ENCODE data around the gene RPS15. TPM values are rescaled to one million over a fixed set of nuclear protein-coding genes. Genes with fewer than 3 reads are reported as not detected.

Gene RPS15
- total and polyA plus RNA-seq, 2 of the 13 experiments (the other 11 are each of a cell fraction or from before 2014, with no cell fraction given), result 695 to 1,411 TPM

DNA sequence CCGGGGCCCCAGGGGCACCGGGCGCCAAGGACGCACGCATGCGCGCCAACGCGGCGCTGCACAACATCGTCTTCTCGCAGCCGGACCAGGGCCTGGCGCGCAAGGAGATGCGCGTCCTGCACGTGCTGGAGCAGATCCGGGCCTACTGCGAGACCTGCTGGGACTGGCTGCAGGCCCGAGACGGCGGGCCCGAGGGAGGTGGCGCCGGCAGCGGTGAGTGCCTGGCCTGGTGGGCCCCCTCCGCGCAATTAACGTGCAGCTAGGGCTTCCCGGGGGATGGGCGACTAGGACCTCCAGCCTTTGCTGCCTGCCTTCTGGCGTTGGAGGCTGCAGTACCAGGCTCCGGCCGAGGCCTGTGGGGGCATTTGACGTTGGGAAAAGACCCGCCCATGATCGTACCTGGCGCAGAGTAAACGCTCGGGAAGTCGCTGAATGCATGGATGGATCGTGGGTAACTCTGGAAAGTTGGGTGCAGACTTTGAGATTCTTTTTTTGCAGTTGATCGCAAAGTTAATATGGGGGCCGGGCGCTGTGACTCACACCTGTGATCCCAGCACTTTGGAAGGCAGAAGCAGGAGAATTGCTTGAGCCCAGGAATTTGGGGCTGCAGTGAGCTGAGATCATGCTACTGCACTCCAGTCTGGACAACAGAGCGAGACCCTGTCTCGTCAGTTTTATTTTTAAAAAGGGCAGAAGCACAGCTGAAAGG, 19.0 kb downstream of the RPS15 start (continued):
- TF ChIP-seq, protein P1, sequence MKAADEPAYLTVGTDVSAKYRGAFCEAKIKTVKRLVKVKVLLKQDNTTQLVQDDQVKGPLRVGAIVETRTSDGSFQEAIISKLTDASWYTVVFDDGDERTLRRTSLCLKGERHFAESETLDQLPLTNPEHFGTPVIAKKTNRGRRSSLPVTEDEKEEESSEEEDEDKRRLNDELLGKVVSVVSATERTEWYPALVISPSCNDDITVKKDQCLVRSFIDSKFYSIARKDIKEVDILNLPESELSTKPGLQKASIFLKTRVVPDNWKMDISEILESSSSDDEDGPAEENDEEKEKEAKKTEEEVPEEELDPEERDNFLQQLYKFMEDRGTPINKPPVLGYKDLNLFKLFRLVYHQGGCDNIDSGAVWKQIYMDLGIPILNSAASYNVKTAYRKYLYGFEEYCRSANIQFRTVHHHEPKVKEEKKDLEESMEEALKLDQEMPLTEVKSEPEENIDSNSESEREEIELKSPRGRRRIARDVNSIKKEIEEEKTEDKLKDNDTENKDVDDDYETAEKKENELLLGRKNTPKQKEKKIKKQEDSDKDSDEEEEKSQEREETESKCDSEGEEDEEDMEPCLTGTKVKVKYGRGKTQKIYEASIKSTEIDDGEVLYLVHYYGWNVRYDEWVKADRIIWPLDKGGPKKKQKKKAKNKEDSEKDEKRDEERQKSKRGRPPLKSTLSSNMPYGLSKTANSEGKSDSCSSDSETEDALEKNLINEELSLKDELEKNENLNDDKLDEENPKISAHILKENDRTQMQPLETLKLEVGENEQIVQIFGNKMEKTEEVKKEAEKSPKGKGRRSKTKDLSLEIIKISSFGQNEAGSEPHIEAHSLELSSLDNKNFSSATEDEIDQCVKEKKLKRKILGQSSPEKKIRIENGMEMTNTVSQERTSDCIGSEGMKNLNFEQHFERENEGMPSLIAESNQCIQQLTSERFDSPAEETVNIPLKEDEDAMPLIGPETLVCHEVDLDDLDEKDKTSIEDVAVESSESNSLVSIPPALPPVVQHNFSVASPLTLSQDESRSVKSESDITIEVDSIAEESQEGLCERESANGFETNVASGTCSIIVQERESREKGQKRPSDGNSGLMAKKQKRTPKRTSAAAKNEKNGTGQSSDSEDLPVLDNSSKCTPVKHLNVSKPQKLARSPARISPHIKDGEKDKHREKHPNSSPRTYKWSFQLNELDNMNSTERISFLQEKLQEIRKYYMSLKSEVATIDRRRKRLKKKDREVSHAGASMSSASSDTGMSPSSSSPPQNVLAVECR (CRISPR knock-in tag; IDR thresholded peaks at IDR 0.05; ENCODE audit: borderline replicate concordance), result no peak; the same call in 1 of the 2 replicates
- TF ChIP-seq, protein P2, sequence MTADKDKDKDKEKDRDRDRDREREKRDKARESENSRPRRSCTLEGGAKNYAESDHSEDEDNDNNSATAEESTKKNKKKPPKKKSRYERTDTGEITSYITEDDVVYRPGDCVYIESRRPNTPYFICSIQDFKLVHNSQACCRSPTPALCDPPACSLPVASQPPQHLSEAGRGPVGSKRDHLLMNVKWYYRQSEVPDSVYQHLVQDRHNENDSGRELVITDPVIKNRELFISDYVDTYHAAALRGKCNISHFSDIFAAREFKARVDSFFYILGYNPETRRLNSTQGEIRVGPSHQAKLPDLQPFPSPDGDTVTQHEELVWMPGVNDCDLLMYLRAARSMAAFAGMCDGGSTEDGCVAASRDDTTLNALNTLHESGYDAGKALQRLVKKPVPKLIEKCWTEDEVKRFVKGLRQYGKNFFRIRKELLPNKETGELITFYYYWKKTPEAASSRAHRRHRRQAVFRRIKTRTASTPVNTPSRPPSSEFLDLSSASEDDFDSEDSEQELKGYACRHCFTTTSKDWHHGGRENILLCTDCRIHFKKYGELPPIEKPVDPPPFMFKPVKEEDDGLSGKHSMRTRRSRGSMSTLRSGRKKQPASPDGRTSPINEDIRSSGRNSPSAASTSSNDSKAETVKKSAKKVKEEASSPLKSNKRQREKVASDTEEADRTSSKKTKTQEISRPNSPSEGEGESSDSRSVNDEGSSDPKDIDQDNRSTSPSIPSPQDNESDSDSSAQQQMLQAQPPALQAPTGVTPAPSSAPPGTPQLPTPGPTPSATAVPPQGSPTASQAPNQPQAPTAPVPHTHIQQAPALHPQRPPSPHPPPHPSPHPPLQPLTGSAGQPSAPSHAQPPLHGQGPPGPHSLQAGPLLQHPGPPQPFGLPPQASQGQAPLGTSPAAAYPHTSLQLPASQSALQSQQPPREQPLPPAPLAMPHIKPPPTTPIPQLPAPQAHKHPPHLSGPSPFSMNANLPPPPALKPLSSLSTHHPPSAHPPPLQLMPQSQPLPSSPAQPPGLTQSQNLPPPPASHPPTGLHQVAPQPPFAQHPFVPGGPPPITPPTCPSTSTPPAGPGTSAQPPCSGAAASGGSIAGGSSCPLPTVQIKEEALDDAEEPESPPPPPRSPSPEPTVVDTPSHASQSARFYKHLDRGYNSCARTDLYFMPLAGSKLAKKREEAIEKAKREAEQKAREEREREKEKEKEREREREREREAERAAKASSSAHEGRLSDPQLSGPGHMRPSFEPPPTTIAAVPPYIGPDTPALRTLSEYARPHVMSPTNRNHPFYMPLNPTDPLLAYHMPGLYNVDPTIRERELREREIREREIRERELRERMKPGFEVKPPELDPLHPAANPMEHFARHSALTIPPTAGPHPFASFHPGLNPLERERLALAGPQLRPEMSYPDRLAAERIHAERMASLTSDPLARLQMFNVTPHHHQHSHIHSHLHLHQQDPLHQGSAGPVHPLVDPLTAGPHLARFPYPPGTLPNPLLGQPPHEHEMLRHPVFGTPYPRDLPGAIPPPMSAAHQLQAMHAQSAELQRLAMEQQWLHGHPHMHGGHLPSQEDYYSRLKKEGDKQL (CRISPR knock-in tag; IDR thresholded peaks at IDR 0.05; ENCODE audit: low read depth), result no peak
- TF ChIP-seq GABPA (IDR thresholded peaks at IDR 0.05; ENCODE audit: low read depth, low read length) (no peak), GABPA (CRISPR knock-in tag; IDR thresholded peaks at IDR 0.05; ENCODE audit: low read depth) (no peak), ZNF552 (CRISPR knock-in tag; IDR thresholded peaks at IDR 0.05; ENCODE audit: borderline replicate concordance) (no peak), TAF15 (IDR thresholded peaks at IDR 0.05; ENCODE audit: low read depth, low read length, poor library complexity, severe bottlenecking) (no peak), SIN3B (IDR thresholded peaks at IDR 0.05; ENCODE audit: low read length) (no peak), ZNF431 (CRISPR knock-in tag; IDR thresholded peaks at IDR 0.05; ENCODE audit: borderline replicate concordance, low read depth) (no peak), ZMAT3 (CRISPR knock-in tag; conservative IDR thresholded peaks at IDR 0.05) (no peak), NFE2L1 (CRISPR knock-in tag; IDR thresholded peaks at IDR 0.05; ENCODE audit: borderline replicate concordance) (no peak), REPIN1 (CRISPR knock-in tag; IDR thresholded peaks at IDR 0.05; ENCODE audit: borderline replicate concordance, low read depth) (no peak), CREBL2 (CRISPR knock-in tag; IDR thresholded peaks at IDR 0.05; ENCODE audit: borderline replicate concordance) (no peak)
- TF ChIP-seq, protein P3, sequence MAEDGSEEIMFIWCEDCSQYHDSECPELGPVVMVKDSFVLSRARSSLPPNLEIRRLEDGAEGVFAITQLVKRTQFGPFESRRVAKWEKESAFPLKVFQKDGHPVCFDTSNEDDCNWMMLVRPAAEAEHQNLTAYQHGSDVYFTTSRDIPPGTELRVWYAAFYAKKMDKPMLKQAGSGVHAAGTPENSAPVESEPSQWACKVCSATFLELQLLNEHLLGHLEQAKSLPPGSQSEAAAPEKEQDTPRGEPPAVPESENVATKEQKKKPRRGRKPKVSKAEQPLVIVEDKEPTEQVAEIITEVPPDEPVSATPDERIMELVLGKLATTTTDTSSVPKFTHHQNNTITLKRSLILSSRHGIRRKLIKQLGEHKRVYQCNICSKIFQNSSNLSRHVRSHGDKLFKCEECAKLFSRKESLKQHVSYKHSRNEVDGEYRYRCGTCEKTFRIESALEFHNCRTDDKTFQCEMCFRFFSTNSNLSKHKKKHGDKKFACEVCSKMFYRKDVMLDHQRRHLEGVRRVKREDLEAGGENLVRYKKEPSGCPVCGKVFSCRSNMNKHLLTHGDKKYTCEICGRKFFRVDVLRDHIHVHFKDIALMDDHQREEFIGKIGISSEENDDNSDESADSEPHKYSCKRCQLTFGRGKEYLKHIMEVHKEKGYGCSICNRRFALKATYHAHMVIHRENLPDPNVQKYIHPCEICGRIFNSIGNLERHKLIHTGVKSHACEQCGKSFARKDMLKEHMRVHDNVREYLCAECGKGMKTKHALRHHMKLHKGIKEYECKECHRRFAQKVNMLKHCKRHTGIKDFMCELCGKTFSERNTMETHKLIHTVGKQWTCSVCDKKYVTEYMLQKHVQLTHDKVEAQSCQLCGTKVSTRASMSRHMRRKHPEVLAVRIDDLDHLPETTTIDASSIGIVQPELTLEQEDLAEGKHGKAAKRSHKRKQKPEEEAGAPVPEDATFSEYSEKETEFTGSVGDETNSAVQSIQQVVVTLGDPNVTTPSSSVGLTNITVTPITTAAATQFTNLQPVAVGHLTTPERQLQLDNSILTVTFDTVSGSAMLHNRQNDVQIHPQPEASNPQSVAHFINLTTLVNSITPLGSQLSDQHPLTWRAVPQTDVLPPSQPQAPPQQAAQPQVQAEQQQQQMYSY (CRISPR knock-in tag; IDR thresholded peaks at IDR 0.05), result no peak
